ENCODE data around the gene KDM5C. TPM values are rescaled to one million over a fixed set of nuclear protein-coding genes. Genes with fewer than 3 reads are reported as not detected.

KDM5C gene
- total RNA-seq, 4 donors from 2014 or later, result 99.7 to 178 (median 114) TPM

DNA sequence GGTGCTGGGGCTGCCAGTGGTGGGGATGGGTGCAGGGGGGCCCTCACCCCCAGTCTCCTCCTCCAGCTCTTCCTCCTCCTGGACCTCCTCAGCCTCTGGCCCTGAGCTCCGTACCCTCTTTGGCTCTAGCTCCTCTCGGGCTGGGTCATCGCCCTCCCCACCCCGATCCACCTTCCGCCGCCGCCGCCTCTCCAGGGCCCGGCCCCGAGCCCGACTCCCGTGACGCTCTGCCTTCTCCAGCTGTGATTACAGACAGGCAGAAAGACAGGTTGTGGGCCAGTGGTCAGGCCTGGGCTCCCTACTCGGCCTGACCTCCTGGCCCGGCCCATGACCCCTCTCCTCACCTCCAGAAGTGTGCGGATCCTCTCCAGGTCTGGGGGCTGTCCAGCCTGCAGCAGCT, 31.9 kb downstream of the KDM5C start:
- TF ChIP-seq, protein P1, sequence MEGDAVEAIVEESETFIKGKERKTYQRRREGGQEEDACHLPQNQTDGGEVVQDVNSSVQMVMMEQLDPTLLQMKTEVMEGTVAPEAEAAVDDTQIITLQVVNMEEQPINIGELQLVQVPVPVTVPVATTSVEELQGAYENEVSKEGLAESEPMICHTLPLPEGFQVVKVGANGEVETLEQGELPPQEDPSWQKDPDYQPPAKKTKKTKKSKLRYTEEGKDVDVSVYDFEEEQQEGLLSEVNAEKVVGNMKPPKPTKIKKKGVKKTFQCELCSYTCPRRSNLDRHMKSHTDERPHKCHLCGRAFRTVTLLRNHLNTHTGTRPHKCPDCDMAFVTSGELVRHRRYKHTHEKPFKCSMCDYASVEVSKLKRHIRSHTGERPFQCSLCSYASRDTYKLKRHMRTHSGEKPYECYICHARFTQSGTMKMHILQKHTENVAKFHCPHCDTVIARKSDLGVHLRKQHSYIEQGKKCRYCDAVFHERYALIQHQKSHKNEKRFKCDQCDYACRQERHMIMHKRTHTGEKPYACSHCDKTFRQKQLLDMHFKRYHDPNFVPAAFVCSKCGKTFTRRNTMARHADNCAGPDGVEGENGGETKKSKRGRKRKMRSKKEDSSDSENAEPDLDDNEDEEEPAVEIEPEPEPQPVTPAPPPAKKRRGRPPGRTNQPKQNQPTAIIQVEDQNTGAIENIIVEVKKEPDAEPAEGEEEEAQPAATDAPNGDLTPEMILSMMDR (IDR thresholded peaks at IDR 0.05), result no peak
- TF ChIP-seq POLR2A (IDR thresholded peaks at IDR 0.05), result no peak
- Histone ChIP-seq H3K4me3 (replicated peaks in 1 of 3) (no peak overlapping the region), H3K36me3 (peaks cover 62 to 64% of the 10 kb centered on the region in 2 donors), H3K27me3 (no peaks in the 10 kb centered on the region), H3K27ac (no peak overlapping the region), H3K9me3 (no peaks in the 10 kb centered on the region), H3K4me1 (no peaks in the 10 kb centered on the region)
- WGBS, 2 donors, result 94 to 99% methylated on average over 14 to 15 of the region's 16 CpGs
- no peak for DNase-seq
- intact Hi-C loops (cut with DNase I), result no loop called here

DNA sequence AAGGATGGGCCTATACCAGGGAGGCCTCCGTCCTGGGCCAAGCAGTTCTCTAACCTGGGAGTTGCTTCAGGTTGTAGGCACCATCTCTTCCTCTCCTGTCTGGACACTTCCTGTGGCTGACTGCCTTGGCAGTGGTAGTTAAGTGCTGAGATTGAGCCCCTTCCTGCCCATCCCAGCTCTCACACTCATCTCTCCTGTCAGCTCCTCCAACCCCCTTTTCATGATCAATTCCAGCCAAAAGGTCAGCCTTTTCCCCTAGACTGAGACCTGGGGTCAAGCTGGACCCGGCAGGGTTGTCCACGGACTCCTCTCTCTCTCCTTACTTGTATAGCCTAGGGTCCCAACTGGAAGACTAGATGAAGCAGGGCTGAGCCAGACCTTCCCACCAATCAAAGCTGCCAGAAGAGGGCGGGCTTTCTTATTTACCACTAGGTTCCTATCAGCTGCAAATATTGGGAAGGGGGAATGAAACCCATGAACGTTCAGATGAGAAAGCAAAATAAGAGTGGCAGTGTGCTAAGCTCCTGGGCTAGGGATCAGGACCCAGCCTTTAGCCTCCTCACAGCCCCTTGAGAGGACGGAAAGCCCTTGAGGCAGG, 34.5 kb downstream of the KDM5C start:
- WGBS, 2 donors, result 44 to 67% methylated on average over 4 to 5 of the region's 6 CpGs
- DNase-seq, result no peak
- Histone ChIP-seq H3K4me3 (replicated peaks in 1 of 3) (no peak overlapping the region), H3K27ac (no peak overlapping the region), H3K4me1 (no peaks in the 10 kb centered on the region), H3K27me3 (no peaks in the 10 kb centered on the region), H3K36me3 (peaks cover 35 to 37% of the 10 kb centered on the region in 2 donors), H3K9me3 (no peaks in the 10 kb centered on the region)
- intact Hi-C loops (cut with DNase I), result no loop called here
- TF ChIP-seq, protein P1 (IDR thresholded peaks at IDR 0.05), result no peak
- TF ChIP-seq POLR2A (IDR thresholded peaks at IDR 0.05), result no peak

- TF ChIP-seq POLR2A (IDR thresholded peaks at IDR 0.05), result no peak
- TF ChIP-seq, protein P1 (IDR thresholded peaks at IDR 0.05), result no peak
- intact Hi-C loops (cut with DNase I), result no loop called here
- no peaks in the 10 kb centered on the region for H3K9me3 ChIP-seq
- H3K27me3 ChIP-seq, result no peaks in the 10 kb centered on the region
- 86 to 93% methylated on average over 1 to 2 of the region's 2 CpGs for WGBS, 2 donors
- H3K36me3 ChIP-seq, result peaks cover 18 to 20% of the 10 kb centered on the region in 2 donors
- H3K27ac ChIP-seq, result no peak overlapping the region
- H3K4me3 ChIP-seq (replicated peaks in 1 of 3), result no peak overlapping the region
- H3K4me1 ChIP-seq, result no peaks in the 10 kb centered on the region
- DNase-seq, result no peak
Measured at GRCh38 chrX:53188763-53189162, 36.2 kb downstream of the KDM5C start.

DNA sequence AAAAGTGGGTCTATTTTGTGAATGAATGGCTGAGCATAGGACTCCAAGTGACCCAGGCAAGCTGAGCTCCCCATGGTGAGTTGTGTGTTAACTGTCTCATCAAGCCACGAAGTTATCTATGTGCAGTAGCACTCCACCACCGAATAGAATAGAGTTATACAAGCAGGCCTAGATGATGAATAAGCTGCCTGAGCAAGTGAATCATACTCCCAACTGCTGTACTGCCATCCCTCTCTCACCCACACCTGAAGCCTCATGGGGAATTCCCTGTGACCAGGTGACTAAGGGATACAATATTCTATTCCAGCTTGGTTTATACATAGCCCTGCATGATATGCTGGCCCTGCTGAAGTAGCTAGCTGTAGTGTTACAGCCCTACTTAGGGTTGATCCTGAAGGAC, 38.7 kb downstream of the KDM5C start:
- Histone ChIP-seq H3K4me1 (no peaks in the 10 kb centered on the region), H3K9me3 (no peaks in the 10 kb centered on the region), H3K27me3 (no peaks in the 10 kb centered on the region), H3K27ac (no peak overlapping the region), H3K4me3 (replicated peaks in 1 of 3) (no peak overlapping the region), H3K36me3 (no peaks in the 10 kb centered on the region)
- DNase-seq, result no peak
- TF ChIP-seq, protein P1 (IDR thresholded peaks at IDR 0.05), result no peak
- no peak for TF ChIP-seq POLR2A (IDR thresholded peaks at IDR 0.05)
- intact Hi-C loops (cut with DNase I), result no loop called here
- 76 to 77% methylated on average over 2 of the region's 2 CpGs for WGBS, 2 donors

GRCh38 chrX:53184836-53185235, 40.2 kb downstream of the KDM5C start:
- Histone ChIP-seq H3K4me3 (replicated peaks in 1 of 3) (no peak overlapping the region), H3K27me3 (no peaks in the 10 kb centered on the region), H3K4me1 (no peaks in the 10 kb centered on the region), H3K27ac (no peak overlapping the region), H3K36me3 (no peaks in the 10 kb centered on the region), H3K9me3 (no peaks in the 10 kb centered on the region)
- TF ChIP-seq, protein P1 (IDR thresholded peaks at IDR 0.05), result no peak
- TF ChIP-seq POLR2A (IDR thresholded peaks at IDR 0.05), result no peak
- WGBS, 2 donors, result 96 to 97% methylated on average over 2 of the region's 2 CpGs
- no peak for DNase-seq
- intact Hi-C loops (cut with DNase I), result no loop called here

Measured in thyroid gland (tissue), 4 donors.